G401 (cell line): ENCODE measurements around the gene GIT2. TPM values are rescaled to one million over a fixed set of nuclear protein-coding genes. Genes with fewer than 3 reads are reported as not detected.
"Not testable (repeated sequence)": the region's sequence is repeated elsewhere in the genome, so short reads cannot be mapped to it uniquely, and the experiment has no call there.

ENCODE experiments used
- DNase-seq: peaks from one replicate; pipeline ENCODE4 v3.0.0-alpha.2; 2015; ENCODE audit warnings: low spot score
- in situ Hi-C: cut with HindIII; loops from 2 replicates; pipeline ENCODE4 v1.10.0; 2016; ENCODE audit warnings: low sequenced_read_pairs, mixed read lengths
- total RNA-seq: library from RNA; depleted of rRNA; stranded (reverse); fragments of >200 nt; shearing (Covaris generic); gene quantifications from 2 replicates; pipeline ENCODE4 v1.2.3, GENCODE V29; 2014; rRNA removed

GIT2 gene
- 11.4 and 21.1 TPM in 2 replicates for total RNA-seq

GRCh38 chr12:109995686-109996482, at the start of gene GIT2:
TSS of gene GIT2 (minus strand) at chr12:109996368. CDS start at chr12:109996224, 144 bp downstream.
- DNase-seq = peak; percentile 94
- in situ Hi-C loops = no loop called here

- in situ Hi-C loops = no loop called here
- DNase-seq = no peak
Measured at GRCh38 chr12:110042264-110042663, 46.1 kb upstream of the GIT2 start.

GRCh38 chr12:110039085-110039807, 43.1 kb upstream of the GIT2 start:
- DNase-seq = no peak
- in situ Hi-C loops = no loop called here

GRCh38 chr12:110038741-110039084, 42.5 kb upstream of the GIT2 start:
- DNase-seq = no peak
- in situ Hi-C loops = no loop called here

GRCh38 chr12:110037315-110037714, 41.1 kb upstream of the GIT2 start:
- in situ Hi-C loops = no loop called here
- no peak for DNase-seq

GRCh38 chr12:110035534-110036104, 39.5 kb upstream of the GIT2 start:
- in situ Hi-C loops = no loop called here
- no peak for DNase-seq

- DNase-seq = no peak
- in situ Hi-C loops = no loop called here
Measured at GRCh38 chr12:110033888-110034287, 37.7 kb upstream of the GIT2 start.

GRCh38 chr12:110029290-110029815, 33.2 kb upstream of the GIT2 start:
- in situ Hi-C loops = no loop called here
- DNase-seq = no peak

- in situ Hi-C loops = no loop called here
- no peak for DNase-seq
Measured at GRCh38 chr12:110028323-110028722, 32.2 kb upstream of the GIT2 start.

GRCh38 chr12:110024051-110024450, 27.9 kb upstream of the GIT2 start:
- DNase-seq = peak; percentile 19
- in situ Hi-C loops = no loop called here

- in situ Hi-C loops = no loop called here
- DNase-seq = peak; percentile 66
Measured at GRCh38 chr12:110023059-110023980, 27.2 kb upstream of the GIT2 start.

GRCh38 chr12:110020956-110021355, 24.8 kb upstream of the GIT2 start:
- DNase-seq = no peak
- in situ Hi-C loops = no loop called here

GRCh38 chr12:110015132-110015531, 19.0 kb upstream of the GIT2 start:
- in situ Hi-C loops = no loop called here
- DNase-seq = no peak

- in situ Hi-C loops = no loop called here
- DNase-seq = no peak
Measured at GRCh38 chr12:110012659-110013058, 16.5 kb upstream of the GIT2 start.

- DNase-seq = no peak
Measured at GRCh38 chr12:110012137-110012536, 16.0 kb upstream of the GIT2 start.

GRCh38 chr12:110010853-110011723, 14.9 kb upstream of the GIT2 start:
- no peak for DNase-seq
- in situ Hi-C loops = no loop called here

More at GRCh38 chr12:110012137-110012536, 16.0 kb upstream of the GIT2 start:
- in situ Hi-C loops = no loop called here

- DNase-seq, in situ Hi-C loops: not testable (repeated sequence)
Measured at GRCh38 chr12:110008681-110009398, 12.7 kb upstream of the GIT2 start.
